ENCODE results near the gene UNC13A. TPM values are rescaled to one million over a fixed set of nuclear protein-coding genes. Genes with fewer than 3 reads are reported as not detected.

The UNC13A gene
- total RNA-seq, 1 donor from 2014 or later, result 1.2 TPM

GRCh38 chr19:17618936-17619335 lies 69.2 kb downstream of the UNC13A start:
- H3K9me3 Mint-ChIP-seq (ENCODE audit: unreplicated experiment), result peaks cover 13% of the 10 kb centered on the region
- H3K36me3 ChIP-seq (ENCODE audit: insufficient read depth, low read length), result no peaks in the 10 kb centered on the region
- no peak for FAIRE-seq
- no peaks in the 10 kb centered on the region for H3K4me1 Mint-ChIP-seq (ENCODE audit: low read depth, unreplicated experiment)
- H3K27ac Mint-ChIP-seq (ENCODE audit: unreplicated experiment), result peak overlapping the region; percentile 26
- TF ChIP-seq CTCF (IDR thresholded peaks at IDR 0.05; ENCODE audit: insufficient read depth, low read depth, low read length), result no peak
- no peak for TF ChIP-seq EZH2 (IDR thresholded peaks at IDR 0.05; ENCODE audit: insufficient read depth, low read length)
- H3K79me2 ChIP-seq (ENCODE audit: insufficient read depth, low read length), result no peaks in the 10 kb centered on the region
- no peak overlapping the region for H2AFZ ChIP-seq (ENCODE audit: low read depth, low read length)
- no peak overlapping the region for H3K4me3 Mint-ChIP-seq (ENCODE audit: unreplicated experiment)
- H3K27me3 Mint-ChIP-seq (ENCODE audit: low read depth, unreplicated experiment), result peaks cover 11% of the 10 kb centered on the region
- no peak overlapping the region for H3K27ac ChIP-seq (ENCODE audit: low read depth, low read length)
- no peaks in the 10 kb centered on the region for H3K36me3 Mint-ChIP-seq (ENCODE audit: low read depth, unreplicated experiment)
- no peaks in the 10 kb centered on the region for H4K20me1 ChIP-seq (ENCODE audit: insufficient read depth, low read length)
- DNase-seq (ENCODE audit: low read depth), result no peak
- no peaks in the 10 kb centered on the region for H3K27me3 ChIP-seq (ENCODE audit: insufficient read depth, low read length)
- no peaks in the 10 kb centered on the region for H3K4me1 ChIP-seq (ENCODE audit: insufficient read depth, low read length)
- no peaks in the 10 kb centered on the region for H3K9me3 ChIP-seq (ENCODE audit: insufficient read depth, low read depth, low read length)
- no peak overlapping the region for H3K9ac ChIP-seq (ENCODE audit: low read length)
- no peak overlapping the region for H3K4me3 ChIP-seq (ENCODE audit: insufficient read depth, low read depth, low read length)
- no peak overlapping the region for H3K4me2 ChIP-seq (ENCODE audit: low read length)

DNA sequence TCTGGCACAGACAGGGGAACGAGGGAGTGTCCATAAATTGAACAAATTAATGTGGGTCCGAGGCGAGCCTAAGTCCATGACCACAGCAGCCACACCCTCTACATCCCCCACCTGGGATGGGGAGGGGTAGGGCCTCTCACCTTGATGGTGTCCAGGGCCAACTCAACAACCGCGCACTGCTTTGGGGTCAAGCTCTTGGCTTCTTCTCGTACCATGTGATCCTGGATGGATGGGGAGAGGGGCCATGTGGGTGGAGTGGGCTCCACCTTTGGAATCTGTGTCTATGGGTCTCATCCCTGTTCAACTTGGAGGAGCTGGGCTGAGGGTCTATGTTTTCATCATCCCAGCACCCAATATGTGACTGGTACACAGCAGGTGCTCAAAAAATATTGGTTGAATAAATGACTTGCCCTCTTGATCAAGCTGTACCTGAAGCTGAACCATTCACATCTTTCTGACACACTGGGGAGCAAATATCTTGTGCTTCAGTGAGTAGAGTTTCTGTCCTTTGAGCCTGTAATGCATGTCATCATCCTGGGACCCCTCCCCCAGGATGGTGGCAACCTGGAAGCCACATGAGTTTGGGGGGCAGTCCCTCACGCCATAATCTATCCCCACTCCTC lies 69.8 kb downstream of the UNC13A start:
- Histone ChIP-seq H3K9ac (ENCODE audit: low read length) (no peak overlapping the region), H2AFZ (ENCODE audit: low read depth, low read length) (no peak overlapping the region), H3K4me1 (ENCODE audit: insufficient read depth, low read length) (no peaks in the 10 kb centered on the region), H3K9me3 (ENCODE audit: insufficient read depth, low read depth, low read length) (no peaks in the 10 kb centered on the region), H3K27me3 (ENCODE audit: insufficient read depth, low read length) (no peaks in the 10 kb centered on the region), H3K4me3 (ENCODE audit: insufficient read depth, low read depth, low read length) (no peak overlapping the region), H4K20me1 (ENCODE audit: insufficient read depth, low read length) (no peaks in the 10 kb centered on the region), H3K27ac (ENCODE audit: low read depth, low read length) (no peak overlapping the region), H3K4me2 (ENCODE audit: low read length) (no peak overlapping the region), H3K36me3 (ENCODE audit: insufficient read depth, low read length) (no peaks in the 10 kb centered on the region), H3K79me2 (ENCODE audit: insufficient read depth, low read length) (no peaks in the 10 kb centered on the region)
- Mint-ChIP-seq H3K9me3 (ENCODE audit: unreplicated experiment) (peaks cover 13% of the 10 kb centered on the region), H3K27me3 (ENCODE audit: low read depth, unreplicated experiment) (peaks cover 11% of the 10 kb centered on the region), H3K4me1 (ENCODE audit: low read depth, unreplicated experiment) (no peaks in the 10 kb centered on the region), H3K27ac (ENCODE audit: unreplicated experiment) (peak overlapping the region; percentile 69), H3K4me3 (ENCODE audit: unreplicated experiment) (no peak overlapping the region), H3K36me3 (ENCODE audit: low read depth, unreplicated experiment) (no peaks in the 10 kb centered on the region)
- TF ChIP-seq CTCF (IDR thresholded peaks at IDR 0.05; ENCODE audit: insufficient read depth, low read depth, low read length), result no peak
- no peak for TF ChIP-seq EZH2 (IDR thresholded peaks at IDR 0.05; ENCODE audit: insufficient read depth, low read length)
- FAIRE-seq (no peak), DNase-seq (ENCODE audit: low read depth) (no peak)

DNA sequence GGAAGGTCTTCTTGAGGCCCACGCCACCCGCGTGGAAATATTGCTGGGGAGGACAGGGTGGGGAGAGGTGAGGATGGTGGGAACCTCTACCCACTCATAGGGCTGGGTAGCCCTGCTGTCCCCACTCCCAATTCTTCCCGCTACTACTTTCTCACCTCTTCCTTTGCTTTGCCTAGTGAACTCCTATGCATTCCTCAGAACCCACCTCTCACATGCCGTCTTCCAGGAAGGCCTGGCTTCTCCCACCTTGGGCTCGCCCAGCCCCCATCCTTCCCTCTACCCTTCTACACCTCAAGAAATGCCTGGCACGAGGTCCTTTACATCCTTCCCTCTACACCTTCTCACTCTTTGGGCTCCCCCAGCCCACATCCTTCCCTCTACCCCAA lies 70.4 kb downstream of the UNC13A start:
- no peak overlapping the region for H3K4me2 ChIP-seq (ENCODE audit: low read length)
- Mint-ChIP-seq H3K27ac (ENCODE audit: unreplicated experiment) (peak overlapping the region; percentile 69), H3K9me3 (ENCODE audit: unreplicated experiment) (peaks cover 11% of the 10 kb centered on the region), H3K27me3 (ENCODE audit: low read depth, unreplicated experiment) (peaks cover 11% of the 10 kb centered on the region), H3K4me1 (ENCODE audit: low read depth, unreplicated experiment) (no peaks in the 10 kb centered on the region), H3K36me3 (ENCODE audit: low read depth, unreplicated experiment) (no peaks in the 10 kb centered on the region), H3K4me3 (ENCODE audit: unreplicated experiment) (no peak overlapping the region)
- H4K20me1 ChIP-seq (ENCODE audit: insufficient read depth, low read length), result no peaks in the 10 kb centered on the region
- H3K9ac ChIP-seq (ENCODE audit: low read length), result no peak overlapping the region
- H3K27ac ChIP-seq (ENCODE audit: low read depth, low read length), result no peak overlapping the region
- no peaks in the 10 kb centered on the region for H3K27me3 ChIP-seq (ENCODE audit: insufficient read depth, low read length)
- no peaks in the 10 kb centered on the region for H3K9me3 ChIP-seq (ENCODE audit: insufficient read depth, low read depth, low read length)
- no peaks in the 10 kb centered on the region for H3K79me2 ChIP-seq (ENCODE audit: insufficient read depth, low read length)
- H2AFZ ChIP-seq (ENCODE audit: low read depth, low read length), result no peak overlapping the region
- TF ChIP-seq CTCF (IDR thresholded peaks at IDR 0.05; ENCODE audit: insufficient read depth, low read depth, low read length) (no peak), EZH2 (IDR thresholded peaks at IDR 0.05; ENCODE audit: insufficient read depth, low read length) (no peak)
- DNase-seq (ENCODE audit: low read depth) (no peak), FAIRE-seq (no peak)
- H3K4me1 ChIP-seq (ENCODE audit: insufficient read depth, low read length), result no peaks in the 10 kb centered on the region
- H3K4me3 ChIP-seq (ENCODE audit: insufficient read depth, low read depth, low read length), result no peak overlapping the region
- H3K36me3 ChIP-seq (ENCODE audit: insufficient read depth, low read length), result no peaks in the 10 kb centered on the region
